Progenitor cell of endocrine pancreas (in vitro differentiated cells): ENCODE measurements around the gene TRAPPC2L. TPM values are rescaled to one million over a fixed set of nuclear protein-coding genes. Genes with fewer than 3 reads are reported as not detected.
A peak's percentile ranks its signal among the peaks of the same experiment; 100 is the strongest.

ENCODE experiments used
- DNase-seq: peaks from one replicate; pipeline ENCODE4 v3.0.0; 2021; ENCODE audit warnings: low spot score; ENCODE audit not compliant: unreplicated experiment
- H3K27ac Mint-ChIP-seq: 2 replicates; pipeline ENCODE4 v1.8.0; 2021; ENCODE audit warnings: mild to moderate bottlenecking, moderate library complexity, mixed read lengths
- H3K27me3 Mint-ChIP-seq: 2 replicates; pipeline ENCODE4 v1.8.0; 2021; ENCODE audit warnings: mixed read lengths
- H3K36me3 Mint-ChIP-seq: 2 replicates; pipeline ENCODE4 v1.8.0; 2022; ENCODE audit warnings: mixed read lengths; ENCODE audit not compliant: insufficient read depth
- H3K4me1 Mint-ChIP-seq: 2 replicates; pipeline ENCODE4 v1.8.0; 2021; ENCODE audit warnings: low read depth, mixed read lengths
- H3K4me3 Mint-ChIP-seq: 2 replicates; pipeline ENCODE4 v1.8.0; 2021; ENCODE audit warnings: low read depth, mild to moderate bottlenecking, moderate library complexity, mixed read lengths
- H3K9me3 Mint-ChIP-seq: 2 replicates; pipeline ENCODE4 v1.8.0; 2021; ENCODE audit warnings: low read depth, mixed read lengths
- CTCF ChIP-seq: fragments of 200-600 bp; sonication (generic); IDR thresholded peaks from one replicate; pipeline ENCODE4 v1.5.0; 2021; ENCODE audit warnings: antibody characterized with exemption, mild to moderate bottlenecking; ENCODE audit not compliant: unreplicated experiment
- total RNA-seq: library from RNA; stranded (reverse); gene quantifications from 2 replicates; pipeline ENCODE4 v1.2.1, GENCODE V29; 2021

Gene TRAPPC2L
- total RNA-seq, 1 donor from 2014 or later: 74.9 TPM

- H3K4me3 Mint-ChIP-seq: peak overlapping the region; percentile 95
- no peaks in the 10 kb centered on the region for H3K27me3 Mint-ChIP-seq
- H3K9me3 Mint-ChIP-seq: no peaks in the 10 kb centered on the region
- DNase-seq: no peak
- H3K27ac Mint-ChIP-seq: peak overlapping the region; percentile 62
- H3K36me3 Mint-ChIP-seq: peaks cover 4% of the 10 kb centered on the region
- no peak for TF ChIP-seq CTCF
- peaks cover 12% of the 10 kb centered on the region for H3K4me1 Mint-ChIP-seq
Observed at GRCh38 chr16:88856122-88856827, 652 bp upstream of the TRAPPC2L start.

- Mint-ChIP-seq H3K27me3 (no peaks in the 10 kb centered on the region), H3K4me3 (peak overlapping the region; percentile 95), H3K36me3 (peaks cover 1% of the 10 kb centered on the region), H3K9me3 (no peaks in the 10 kb centered on the region), H3K4me1 (peaks cover 12% of the 10 kb centered on the region), H3K27ac (peak overlapping the region; percentile 98)
- DNase-seq: peak; percentile 64
- TF ChIP-seq CTCF: peak; percentile 77
Observed at GRCh38 chr16:88857728-88858339, 907 bp downstream of the TRAPPC2L start.

GRCh38 chr16:88859381-88860091 lies 2.6 kb downstream of the TRAPPC2L start:
- H3K4me3 Mint-ChIP-seq: no peak overlapping the region

GRCh38 chr16:88861359-88861758 lies 4.4 kb downstream of the TRAPPC2L start:
- H3K27me3 Mint-ChIP-seq: no peaks in the 10 kb centered on the region
- TF ChIP-seq CTCF: no peak
- DNase-seq: no peak
- H3K4me3 Mint-ChIP-seq: no peak overlapping the region
- H3K27ac Mint-ChIP-seq: no peak overlapping the region
- no peaks in the 10 kb centered on the region for H3K9me3 Mint-ChIP-seq
- H3K36me3 Mint-ChIP-seq: peaks cover 1% of the 10 kb centered on the region
- H3K4me1 Mint-ChIP-seq: peaks cover 6% of the 10 kb centered on the region

More at GRCh38 chr16:88859381-88860091, 2.6 kb downstream of the TRAPPC2L start:
- Mint-ChIP-seq H3K36me3 (peaks cover 1% of the 10 kb centered on the region), H3K9me3 (no peaks in the 10 kb centered on the region), H3K27ac (no peak overlapping the region), H3K27me3 (no peaks in the 10 kb centered on the region), H3K4me1 (peaks cover 12% of the 10 kb centered on the region)
- DNase-seq: no peak
- no peak for TF ChIP-seq CTCF

GRCh38 chr16:88862968-88863367 lies 6.0 kb downstream of the TRAPPC2L start:
- H3K9me3 Mint-ChIP-seq: no peaks in the 10 kb centered on the region

More at GRCh38 chr16:88862968-88863367, 6.0 kb downstream of the TRAPPC2L start:
- no peak for DNase-seq
- Mint-ChIP-seq H3K4me3 (no peak overlapping the region), H3K4me1 (peaks cover 2% of the 10 kb centered on the region), H3K27me3 (no peaks in the 10 kb centered on the region), H3K36me3 (peaks cover 1% of the 10 kb centered on the region), H3K27ac (no peak overlapping the region)
- no peak for TF ChIP-seq CTCF
